SH-SY5Y (cell line): ENCODE results near the gene RAB18.

ENCODE experiments used
- GATA2 ChIP-seq: IDR thresholded peaks from 2 replicates; pipeline ENCODE4 v1.6.1; 2011; ENCODE audit warnings: mild to moderate bottlenecking, low read depth, low read length
- GATA3 ChIP-seq: IDR thresholded peaks from 2 replicates; pipeline ENCODE4 v1.6.1; 2011; ENCODE audit warnings: low read depth, mild to moderate bottlenecking, low read length, moderate library complexity

DNA sequence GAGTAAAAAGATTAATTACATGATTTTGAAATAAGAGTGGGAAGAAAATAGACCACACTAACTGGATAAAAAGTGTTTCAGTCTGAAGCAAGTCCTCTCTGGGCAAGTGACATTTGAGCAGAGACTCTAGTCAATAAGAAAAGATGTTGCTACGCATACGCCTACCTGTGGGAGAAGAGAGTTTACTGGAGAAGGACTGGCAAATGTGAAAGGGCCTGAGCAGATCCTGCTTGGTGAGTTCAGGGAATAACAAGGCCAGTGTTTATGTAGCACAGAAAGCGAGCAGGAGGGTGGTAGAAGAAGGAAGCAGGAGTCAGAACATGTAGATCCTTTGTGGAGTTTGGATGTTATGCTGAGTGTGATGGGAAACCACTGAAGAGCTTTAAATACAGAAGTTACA lies 43.4 kb downstream of the RAB18 start:
- TF ChIP-seq GATA3 (no peak), GATA2 (no peak)
